ENCODE results near the gene NAA35.

Gene NAA35

GRCh38 chr9:86069206-86069869 lies 128.4 kb downstream of the NAA35 start:
- DNase-seq: no peak
